ENCODE data around the gene TOMM7.
"Not testable (repeated sequence)": the region's sequence is repeated elsewhere in the genome, so short reads cannot be mapped to it uniquely, and the experiment has no call there.

The TOMM7 gene

GRCh38 chr7:22821702-22822485, 755 bp downstream of the TOMM7 start:
- no peak for DNase-seq (ENCODE audit: low read depth)

- DNase-seq (ENCODE audit: low read depth), result no peak
Observed at GRCh38 chr7:22819476-22819875, 3.2 kb downstream of the TOMM7 start.

GRCh38 chr7:22814261-22815208, 8.1 kb downstream of the TOMM7 start:
- DNase-seq (ENCODE audit: low read depth), result peak; percentile 57

- no peak for DNase-seq (ENCODE audit: low read depth)
Observed at GRCh38 chr7:22812353-22812752, 10.3 kb downstream of the TOMM7 start.

- no peak for DNase-seq (ENCODE audit: low read depth)
Observed at GRCh38 chr7:22811746-22812280, 10.8 kb downstream of the TOMM7 start.

- no peak for DNase-seq (ENCODE audit: low read depth)
Observed at GRCh38 chr7:22810843-22811242, 11.8 kb downstream of the TOMM7 start.

GRCh38 chr7:22809902-22810642, 12.6 kb downstream of the TOMM7 start:
- DNase-seq (ENCODE audit: low read depth), result no peak

GRCh38 chr7:22808140-22808539, 14.5 kb downstream of the TOMM7 start:
- no peak for DNase-seq (ENCODE audit: low read depth)

- no peak for DNase-seq (ENCODE audit: low read depth)
Observed at GRCh38 chr7:22806752-22807151, 15.9 kb downstream of the TOMM7 start.

GRCh38 chr7:22805227-22805626, 17.4 kb downstream of the TOMM7 start:
- no peak for DNase-seq (ENCODE audit: low read depth)

GRCh38 chr7:22802831-22803230, 19.8 kb downstream of the TOMM7 start:
- DNase-seq (ENCODE audit: low read depth), result not testable (repeated sequence)

- DNase-seq (ENCODE audit: low read depth), result no peak
Observed at GRCh38 chr7:22802426-22802825, 20.2 kb downstream of the TOMM7 start.

- no peak for DNase-seq (ENCODE audit: low read depth)
Observed at GRCh38 chr7:22801912-22802311, 20.7 kb downstream of the TOMM7 start.

GRCh38 chr7:22799633-22800032, 23.0 kb downstream of the TOMM7 start:
- DNase-seq (ENCODE audit: low read depth), result no peak

- no peak for DNase-seq (ENCODE audit: low read depth)
Observed at GRCh38 chr7:22793593-22794462, 28.8 kb downstream of the TOMM7 start.

GRCh38 chr7:22791204-22792158, 31.2 kb downstream of the TOMM7 start:
- peak; percentile 30 for DNase-seq (ENCODE audit: low read depth)

GRCh38 chr7:22790640-22791039, 32.0 kb downstream of the TOMM7 start:
- DNase-seq (ENCODE audit: low read depth), result not testable (repeated sequence)

GRCh38 chr7:22787951-22788350, 34.7 kb downstream of the TOMM7 start:
- DNase-seq (ENCODE audit: low read depth), result no peak

- no peak for DNase-seq (ENCODE audit: low read depth)
Observed at GRCh38 chr7:22786290-22786932, 36.2 kb downstream of the TOMM7 start.

Measured in HS-5 (cell line).